ENCODE results near the gene FAM149A.

The FAM149A gene

GRCh38 chr4:186158966-186159365 is 54.5 kb downstream of the FAM149A start:
- no peak for DNase-seq (ENCODE audit: low read depth, low spot score)

GRCh38 chr4:186159613-186160012 is 55.1 kb downstream of the FAM149A start:
- no peak for DNase-seq (ENCODE audit: low read depth, low spot score)

GRCh38 chr4:186161138-186161537 is 56.6 kb downstream of the FAM149A start:
- no peak for DNase-seq (ENCODE audit: low read depth, low spot score)

GRCh38 chr4:186166852-186167512 is 62.5 kb downstream of the FAM149A start:
- DNase-seq (ENCODE audit: low read depth, low spot score) = no peak

GRCh38 chr4:186167605-186168004 is 63.1 kb downstream of the FAM149A start:
- no peak for DNase-seq (ENCODE audit: low read depth, low spot score)

GRCh38 chr4:186168750-186169149 is 64.2 kb downstream of the FAM149A start:
- DNase-seq (ENCODE audit: low read depth, low spot score) = no peak

- DNase-seq (ENCODE audit: low read depth, low spot score) = no peak
These were observed 64.9 kb downstream of the FAM149A start for GRCh38 chr4:186169333-186169944.

- no peak for DNase-seq (ENCODE audit: low read depth, low spot score)
These were observed 65.7 kb downstream of the FAM149A start for GRCh38 chr4:186169945-186170802.

- DNase-seq (ENCODE audit: low read depth, low spot score) = no peak
These were observed 66.5 kb downstream of the FAM149A start for GRCh38 chr4:186170966-186171365.

GRCh38 chr4:186172546-186172945 is 68.0 kb downstream of the FAM149A start:
- DNase-seq (ENCODE audit: low read depth, low spot score) = no peak

GRCh38 chr4:186188107-186188506 is 83.6 kb downstream of the FAM149A start:
- DNase-seq (ENCODE audit: low read depth, low spot score) = no peak

- DNase-seq (ENCODE audit: low read depth, low spot score) = no peak
These were observed 85.2 kb downstream of the FAM149A start for GRCh38 chr4:186189656-186190055.

GRCh38 chr4:186190581-186191199 is 86.2 kb downstream of the FAM149A start:
- DNase-seq (ENCODE audit: low read depth, low spot score) = no peak

- peak; percentile 77 for DNase-seq (ENCODE audit: low read depth, low spot score)
These were observed 86.9 kb downstream of the FAM149A start, which contains the start of gene CYP4V2 for GRCh38 chr4:186191200-186192065. Gene CYP4V2, plus strand, starts transcription at chr4:186191567. Its CDS starts 257 bp downstream, at chr4:186191824.

GRCh38 chr4:186192066-186192612 is 87.6 kb downstream of the FAM149A start:
- no peak for DNase-seq (ENCODE audit: low read depth, low spot score)

- DNase-seq (ENCODE audit: low read depth, low spot score) = no peak
These were observed 89.3 kb downstream of the FAM149A start for GRCh38 chr4:186193851-186194250.

- DNase-seq (ENCODE audit: low read depth, low spot score) = no peak
These were observed 91.6 kb downstream of the FAM149A start for GRCh38 chr4:186196063-186196462.

GRCh38 chr4:186200516-186200915 is 96.0 kb downstream of the FAM149A start:
- no peak for DNase-seq (ENCODE audit: low read depth, low spot score)

GRCh38 chr4:186201010-186201409 is 96.5 kb downstream of the FAM149A start:
- no peak for DNase-seq (ENCODE audit: low read depth, low spot score)

- peak; percentile 35 for DNase-seq (ENCODE audit: low read depth, low spot score)
These were observed 97.2 kb downstream of the FAM149A start for GRCh38 chr4:186201535-186202230.

Measured in activated CD4-positive, CD25-positive, alpha-beta regulatory T cell treated with anti-CD3 and anti-CD28 coated beads, Interleukin-2, amount 50 U/mL, for 16 hours (primary cell).